ENCODE results near the gene MAN1A2.

GRCh38 chr1:117572546-117572945 is 205.3 kb downstream of the MAN1A2 start:
- TF ChIP-seq CTCF (IDR thresholded peaks at IDR 0.05), result no peak
- TF ChIP-seq POLR2A (IDR thresholded peaks at IDR 0.05), result no peak
